WTC11 (cell line): ENCODE measurements around the gene CADM1. TPM values are rescaled to one million over a fixed set of nuclear protein-coding genes. Genes with fewer than 3 reads are reported as not detected.

Experiments used
- ATAC-seq: fragments of 200-7000 bp; cut with Tn5 transposase; 2 replicates; pipeline ENCODE4 v1.10.0; 2021; ENCODE audit warnings: mild to moderate bottlenecking, moderate library complexity
- CTCF ChIA-PET: fragments of 300-600 bp; sonication (Branson Sonifier 250); formaldehyde crosslinking; loops from one replicate; lab custom pipeline; 2021; ENCODE audit warnings: antibody characterized with exemption; lab: Charles Lee
- POLR2A ChIA-PET: fragments of 350-600 bp; sonication (Branson Sonifier 250); formaldehyde crosslinking; loops from one replicate; lab custom pipeline; 2021; ENCODE audit warnings: antibody characterized with exemption; lab: Charles Lee
- DNase-seq: peaks from one replicate; pipeline ENCODE4 v3.0.0; 2021; ENCODE audit warnings: low spot score
- H3K27ac Mint-ChIP-seq: 2 replicates; pipeline ENCODE4 v1.8.0; 2021; ENCODE audit warnings: mixed read lengths
- H3K27me3 Mint-ChIP-seq: 2 replicates; pipeline ENCODE4 v1.8.0; 2021; ENCODE audit warnings: low read depth, mild to moderate bottlenecking, moderate library complexity, mixed read lengths
- H3K36me3 Mint-ChIP-seq: 2 replicates; pipeline ENCODE4 v1.8.0; 2021; ENCODE audit warnings: mixed read lengths
- H3K4me1 Mint-ChIP-seq: 2 replicates; pipeline ENCODE4 v1.8.0; 2022; ENCODE audit warnings: mixed read lengths
- H3K4me3 Mint-ChIP-seq: 2 replicates; pipeline ENCODE4 v1.8.0; 2021; ENCODE audit warnings: mild to moderate bottlenecking, moderate library complexity, mixed read lengths
- H3K9me3 Mint-ChIP-seq: 2 replicates; pipeline ENCODE4 v1.8.0; 2021; ENCODE audit warnings: mixed read lengths
- FOXK1 ChIP-seq: sonication (generic); formaldehyde crosslinking; IDR thresholded peaks from 2 replicates; pipeline ENCODE4 v1.8.0; 2022; ENCODE audit warnings: mild to moderate bottlenecking, moderate library complexity, missing genetic modification reagents
- JAZF1 ChIP-seq: fragments of 250-450 bp; sonication (Bioruptor Pico); IDR thresholded peaks from 2 replicates; pipeline ENCODE4 v1.9.0; 2021; ENCODE audit warnings: moderate library complexity, mild to moderate bottlenecking, inconsistent platforms
- KAT7 ChIP-seq: sonication (generic); formaldehyde crosslinking; IDR thresholded peaks from 2 replicates; pipeline ENCODE4 v1.8.1; 2023; ENCODE audit warnings: missing genetic modification reagents, mild to moderate bottlenecking, borderline replicate concordance
- MXD4 ChIP-seq: fragments of 250-450 bp; sonication (Bioruptor Pico); IDR thresholded peaks from 2 replicates; pipeline ENCODE4 v1.8.0; 2021; ENCODE audit warnings: mild to moderate bottlenecking, moderate library complexity, borderline replicate concordance
- NFATC4 ChIP-seq: fragments of 250-450 bp; sonication (Bioruptor Pico); IDR thresholded peaks from 2 replicates; pipeline ENCODE4 v1.9.0; 2021; ENCODE audit warnings: mild to moderate bottlenecking
- PRRX2 ChIP-seq: fragments of 250-450 bp; sonication (Bioruptor Pico); IDR thresholded peaks from 2 replicates; pipeline ENCODE4 v1.8.0; 2021; ENCODE audit warnings: mild to moderate bottlenecking
- RELA ChIP-seq: sonication (generic); formaldehyde crosslinking; IDR thresholded peaks from 2 replicates; pipeline ENCODE4 v1.8.1; 2022; ENCODE audit warnings: missing genetic modification reagents, mild to moderate bottlenecking, borderline replicate concordance
- SMAD3 ChIP-seq: sonication (generic); formaldehyde crosslinking; IDR thresholded peaks from 2 replicates; pipeline ENCODE4 v1.8.0; 2022; ENCODE audit warnings: missing genetic modification reagents, mild to moderate bottlenecking, borderline replicate concordance
- SOX15 ChIP-seq: fragments of 250-450 bp; sonication (Bioruptor Pico); IDR thresholded peaks from 2 replicates; pipeline ENCODE4 v1.9.0; 2021; ENCODE audit warnings: mild to moderate bottlenecking
- SP1 ChIP-seq: sonication (generic); formaldehyde crosslinking; conservative IDR thresholded peaks from 2 replicates; pipeline ENCODE4 v1.8.1; 2022; ENCODE audit warnings: missing genetic modification reagents
- TEAD4 ChIP-seq: sonication (generic); formaldehyde crosslinking; IDR thresholded peaks from 2 replicates; pipeline ENCODE4 v1.8.0; 2022; ENCODE audit warnings: mild to moderate bottlenecking, missing genetic modification reagents
- TP53 ChIP-seq: sonication (generic); formaldehyde crosslinking; IDR thresholded peaks from 2 replicates; pipeline ENCODE4 v1.8.1; 2023; ENCODE audit warnings: mild to moderate bottlenecking, missing genetic modification reagents
- ZNF138 ChIP-seq: sonication (generic); formaldehyde crosslinking; conservative IDR thresholded peaks from 2 replicates; pipeline ENCODE4 v1.8.1; 2022; ENCODE audit warnings: mild to moderate bottlenecking, moderate library complexity, missing genetic modification reagents
- ZNF416 ChIP-seq: fragments of 250-450 bp; sonication (Bioruptor Pico); IDR thresholded peaks from 2 replicates; pipeline ENCODE4 v1.9.0; 2021; ENCODE audit warnings: mild to moderate bottlenecking, inconsistent platforms
- ZNF671 ChIP-seq: fragments of 250-450 bp; sonication (Bioruptor Pico); IDR thresholded peaks from 2 replicates; pipeline ENCODE4 v1.8.0; 2021; ENCODE audit warnings: mild to moderate bottlenecking
- total RNA-seq: library from RNA; stranded (reverse); gene quantifications from 3 replicates; pipeline ENCODE4 v1.2.3, GENCODE V29; 2021
- TF ChIP-seq, protein P1 (sequence below): sonication (generic); formaldehyde crosslinking; IDR thresholded peaks from 2 replicates; pipeline ENCODE4 v1.8.1; 2023; ENCODE audit warnings: mild to moderate bottlenecking, missing genetic modification reagents, borderline replicate concordance
- TF ChIP-seq, protein P2 (sequence below): sonication (generic); formaldehyde crosslinking; IDR thresholded peaks from 2 replicates; pipeline ENCODE4 v1.8.1; 2022; ENCODE audit warnings: mild to moderate bottlenecking, moderate library complexity, missing genetic modification reagents
- TF ChIP-seq, protein P3 (sequence below): sonication (generic); formaldehyde crosslinking; IDR thresholded peaks from 2 replicates; pipeline ENCODE4 v1.8.1; 2023; ENCODE audit warnings: mild to moderate bottlenecking, missing genetic modification reagents, moderate library complexity
- TF ChIP-seq, protein P4 (sequence below): fragments of 250-450 bp; sonication (Bioruptor Pico); IDR thresholded peaks from 2 replicates; pipeline ENCODE4 v1.9.0; 2021; ENCODE audit warnings: moderate library complexity, mild to moderate bottlenecking, inconsistent platforms, borderline replicate concordance
- TF ChIP-seq, protein P5 (sequence below): sonication (generic); formaldehyde crosslinking; IDR thresholded peaks from 2 replicates; pipeline ENCODE4 v1.8.1; 2022; ENCODE audit warnings: low read depth, missing genetic modification reagents, borderline replicate concordance
- TF ChIP-seq, protein P6 (sequence below): sonication (generic); formaldehyde crosslinking; IDR thresholded peaks from 2 replicates; pipeline ENCODE4 v1.8.1; 2023; ENCODE audit warnings: mild to moderate bottlenecking, missing genetic modification reagents
- TF ChIP-seq, protein P7 (sequence below): sonication (generic); formaldehyde crosslinking; IDR thresholded peaks from 2 replicates; pipeline ENCODE4 v1.8.1; 2022; ENCODE audit warnings: mild to moderate bottlenecking, missing genetic modification reagents, moderate library complexity, borderline replicate concordance

The CADM1 gene
- total RNA-seq, 1 experiment from 2014 or later, result 26.8 TPM

DNA sequence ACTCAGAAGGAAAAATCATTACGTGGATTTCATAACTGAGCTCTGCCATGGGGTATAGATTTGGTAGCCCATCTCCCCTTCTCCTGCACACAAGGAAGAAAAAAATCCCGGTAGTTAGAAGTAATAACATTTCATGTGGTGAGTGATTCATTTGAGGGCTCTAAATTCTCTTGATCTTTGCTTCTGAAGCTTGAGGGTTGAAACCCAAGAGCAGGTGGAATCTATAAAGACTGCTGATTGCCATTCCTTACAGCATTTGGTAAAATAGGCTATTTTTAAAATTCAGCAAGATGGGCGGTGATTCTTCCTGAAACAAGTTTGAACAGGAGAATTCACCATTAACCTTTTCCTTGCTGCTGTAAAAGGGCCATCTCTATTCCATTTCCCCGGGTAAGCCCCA is 266.1 kb downstream of the CADM1 start (continued):
- TF ChIP-seq, protein P1, sequence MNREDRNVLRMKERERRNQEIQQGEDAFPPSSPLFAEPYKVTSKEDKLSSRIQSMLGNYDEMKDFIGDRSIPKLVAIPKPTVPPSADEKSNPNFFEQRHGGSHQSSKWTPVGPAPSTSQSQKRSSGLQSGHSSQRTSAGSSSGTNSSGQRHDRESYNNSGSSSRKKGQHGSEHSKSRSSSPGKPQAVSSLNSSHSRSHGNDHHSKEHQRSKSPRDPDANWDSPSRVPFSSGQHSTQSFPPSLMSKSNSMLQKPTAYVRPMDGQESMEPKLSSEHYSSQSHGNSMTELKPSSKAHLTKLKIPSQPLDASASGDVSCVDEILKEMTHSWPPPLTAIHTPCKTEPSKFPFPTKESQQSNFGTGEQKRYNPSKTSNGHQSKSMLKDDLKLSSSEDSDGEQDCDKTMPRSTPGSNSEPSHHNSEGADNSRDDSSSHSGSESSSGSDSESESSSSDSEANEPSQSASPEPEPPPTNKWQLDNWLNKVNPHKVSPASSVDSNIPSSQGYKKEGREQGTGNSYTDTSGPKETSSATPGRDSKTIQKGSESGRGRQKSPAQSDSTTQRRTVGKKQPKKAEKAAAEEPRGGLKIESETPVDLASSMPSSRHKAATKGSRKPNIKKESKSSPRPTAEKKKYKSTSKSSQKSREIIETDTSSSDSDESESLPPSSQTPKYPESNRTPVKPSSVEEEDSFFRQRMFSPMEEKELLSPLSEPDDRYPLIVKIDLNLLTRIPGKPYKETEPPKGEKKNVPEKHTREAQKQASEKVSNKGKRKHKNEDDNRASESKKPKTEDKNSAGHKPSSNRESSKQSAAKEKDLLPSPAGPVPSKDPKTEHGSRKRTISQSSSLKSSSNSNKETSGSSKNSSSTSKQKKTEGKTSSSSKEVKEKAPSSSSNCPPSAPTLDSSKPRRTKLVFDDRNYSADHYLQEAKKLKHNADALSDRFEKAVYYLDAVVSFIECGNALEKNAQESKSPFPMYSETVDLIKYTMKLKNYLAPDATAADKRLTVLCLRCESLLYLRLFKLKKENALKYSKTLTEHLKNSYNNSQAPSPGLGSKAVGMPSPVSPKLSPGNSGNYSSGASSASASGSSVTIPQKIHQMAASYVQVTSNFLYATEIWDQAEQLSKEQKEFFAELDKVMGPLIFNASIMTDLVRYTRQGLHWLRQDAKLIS, result no peak
- TF ChIP-seq PRRX2 (no peak), NFATC4 (CRISPR knock-in tag) (no peak), KAT7 (no peak), SP1 (CRISPR knock-in tag) (no peak), FOXK1 (CRISPR knock-in tag) (no peak), JAZF1 (CRISPR knock-in tag) (no peak), RELA (no peak)
- TF ChIP-seq, protein P2, sequence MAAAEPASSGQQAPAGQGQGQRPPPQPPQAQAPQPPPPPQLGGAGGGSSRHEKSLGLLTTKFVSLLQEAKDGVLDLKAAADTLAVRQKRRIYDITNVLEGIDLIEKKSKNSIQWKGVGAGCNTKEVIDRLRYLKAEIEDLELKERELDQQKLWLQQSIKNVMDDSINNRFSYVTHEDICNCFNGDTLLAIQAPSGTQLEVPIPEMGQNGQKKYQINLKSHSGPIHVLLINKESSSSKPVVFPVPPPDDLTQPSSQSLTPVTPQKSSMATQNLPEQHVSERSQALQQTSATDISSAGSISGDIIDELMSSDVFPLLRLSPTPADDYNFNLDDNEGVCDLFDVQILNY (CRISPR knock-in tag), result no peak
- TF ChIP-seq, all 79 proteins: peak for 0

DNA sequence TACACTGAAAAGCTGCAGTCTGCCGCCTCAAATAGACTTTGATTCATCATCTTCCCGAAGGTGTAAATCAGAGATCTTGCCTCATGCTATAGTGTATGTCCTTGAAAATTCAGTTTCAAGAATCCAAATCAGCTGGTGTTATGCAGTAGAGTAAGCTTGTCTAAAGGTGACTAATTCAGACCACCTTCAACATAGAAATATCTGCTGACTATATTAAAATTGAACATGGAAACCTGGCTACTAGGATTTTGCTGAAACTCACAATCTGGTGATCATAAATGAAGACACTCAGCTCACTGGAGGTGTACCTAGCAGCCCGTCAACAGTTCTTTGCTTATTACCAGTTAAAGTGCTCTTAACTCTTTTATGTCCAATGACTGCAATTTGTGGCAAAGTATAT is 266.6 kb downstream of the CADM1 start:
- Mint-ChIP-seq H3K36me3 (no peaks in the 10 kb centered on the region), H3K4me1 (peaks cover 5% of the 10 kb centered on the region), H3K4me3 (no peak overlapping the region), H3K27me3 (no peaks in the 10 kb centered on the region), H3K27ac (no peak overlapping the region), H3K9me3 (no peaks in the 10 kb centered on the region)
- TF ChIP-seq, protein P3, sequence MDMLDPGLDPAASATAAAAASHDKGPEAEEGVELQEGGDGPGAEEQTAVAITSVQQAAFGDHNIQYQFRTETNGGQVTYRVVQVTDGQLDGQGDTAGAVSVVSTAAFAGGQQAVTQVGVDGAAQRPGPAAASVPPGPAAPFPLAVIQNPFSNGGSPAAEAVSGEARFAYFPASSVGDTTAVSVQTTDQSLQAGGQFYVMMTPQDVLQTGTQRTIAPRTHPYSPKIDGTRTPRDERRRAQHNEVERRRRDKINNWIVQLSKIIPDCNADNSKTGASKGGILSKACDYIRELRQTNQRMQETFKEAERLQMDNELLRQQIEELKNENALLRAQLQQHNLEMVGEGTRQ (CRISPR knock-in tag), result no peak
- TF ChIP-seq TP53 (CRISPR knock-in tag) (no peak), ZNF138 (CRISPR knock-in tag) (no peak), ZNF416 (CRISPR knock-in tag) (no peak), MXD4 (CRISPR knock-in tag) (no peak), TEAD4 (no peak), ZNF671 (CRISPR knock-in tag) (no peak), SOX15 (no peak), SMAD3 (CRISPR knock-in tag) (no peak)
- TF ChIP-seq, protein P4, sequence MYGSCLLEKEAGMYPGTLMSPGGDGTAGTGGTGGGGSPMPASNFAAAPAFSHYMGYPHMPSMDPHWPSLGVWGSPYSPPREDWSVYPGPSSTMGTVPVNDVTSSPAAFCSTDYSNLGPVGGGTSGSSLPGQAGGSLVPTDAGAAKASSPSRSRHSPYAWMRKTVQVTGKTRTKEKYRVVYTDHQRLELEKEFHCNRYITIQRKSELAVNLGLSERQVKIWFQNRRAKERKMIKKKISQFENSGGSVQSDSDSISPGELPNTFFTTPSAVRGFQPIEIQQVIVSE (CRISPR knock-in tag), result no peak
- TF ChIP-seq, protein P5, sequence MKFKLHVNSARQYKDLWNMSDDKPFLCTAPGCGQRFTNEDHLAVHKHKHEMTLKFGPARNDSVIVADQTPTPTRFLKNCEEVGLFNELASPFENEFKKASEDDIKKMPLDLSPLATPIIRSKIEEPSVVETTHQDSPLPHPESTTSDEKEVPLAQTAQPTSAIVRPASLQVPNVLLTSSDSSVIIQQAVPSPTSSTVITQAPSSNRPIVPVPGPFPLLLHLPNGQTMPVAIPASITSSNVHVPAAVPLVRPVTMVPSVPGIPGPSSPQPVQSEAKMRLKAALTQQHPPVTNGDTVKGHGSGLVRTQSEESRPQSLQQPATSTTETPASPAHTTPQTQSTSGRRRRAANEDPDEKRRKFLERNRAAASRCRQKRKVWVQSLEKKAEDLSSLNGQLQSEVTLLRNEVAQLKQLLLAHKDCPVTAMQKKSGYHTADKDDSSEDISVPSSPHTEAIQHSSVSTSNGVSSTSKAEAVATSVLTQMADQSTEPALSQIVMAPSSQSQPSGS (CRISPR knock-in tag), result no peak
- TF ChIP-seq, protein P6, sequence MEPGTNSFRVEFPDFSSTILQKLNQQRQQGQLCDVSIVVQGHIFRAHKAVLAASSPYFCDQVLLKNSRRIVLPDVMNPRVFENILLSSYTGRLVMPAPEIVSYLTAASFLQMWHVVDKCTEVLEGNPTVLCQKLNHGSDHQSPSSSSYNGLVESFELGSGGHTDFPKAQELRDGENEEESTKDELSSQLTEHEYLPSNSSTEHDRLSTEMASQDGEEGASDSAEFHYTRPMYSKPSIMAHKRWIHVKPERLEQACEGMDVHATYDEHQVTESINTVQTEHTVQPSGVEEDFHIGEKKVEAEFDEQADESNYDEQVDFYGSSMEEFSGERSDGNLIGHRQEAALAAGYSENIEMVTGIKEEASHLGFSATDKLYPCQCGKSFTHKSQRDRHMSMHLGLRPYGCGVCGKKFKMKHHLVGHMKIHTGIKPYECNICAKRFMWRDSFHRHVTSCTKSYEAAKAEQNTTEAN, result no peak
- TF ChIP-seq, protein P7, sequence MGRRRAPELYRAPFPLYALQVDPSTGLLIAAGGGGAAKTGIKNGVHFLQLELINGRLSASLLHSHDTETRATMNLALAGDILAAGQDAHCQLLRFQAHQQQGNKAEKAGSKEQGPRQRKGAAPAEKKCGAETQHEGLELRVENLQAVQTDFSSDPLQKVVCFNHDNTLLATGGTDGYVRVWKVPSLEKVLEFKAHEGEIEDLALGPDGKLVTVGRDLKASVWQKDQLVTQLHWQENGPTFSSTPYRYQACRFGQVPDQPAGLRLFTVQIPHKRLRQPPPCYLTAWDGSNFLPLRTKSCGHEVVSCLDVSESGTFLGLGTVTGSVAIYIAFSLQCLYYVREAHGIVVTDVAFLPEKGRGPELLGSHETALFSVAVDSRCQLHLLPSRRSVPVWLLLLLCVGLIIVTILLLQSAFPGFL (CRISPR knock-in tag), result no peak
- POLR2A ChIA-PET, result no interaction called here
- CTCF ChIA-PET, result no interaction called here
- ATAC-seq (no peak), DNase-seq (no peak)
